Lung (tissue), 12 donors: ENCODE results near the gene MBP. TPM values are rescaled to one million over a fixed set of nuclear protein-coding genes. Genes with fewer than 3 reads are reported as not detected.
A peak's percentile ranks its signal among the peaks of the same experiment; 100 is the strongest.

ENCODE experiments used
- ATAC-seq: fragments of 200-7000 bp; cut with Tn5 transposase; one replicate; pipeline ENCODE4 v1.9.1; 2020; ENCODE audit warnings: moderate number of reproducible peaks; ENCODE audit not compliant: insufficient read depth, low FRiP score
- DNase-seq, 3 donors: peaks; one replicate each; pipeline ENCODE4 v3.0.0-alpha.2; 2013 to 2017
- H3K27ac ChIP-seq, 2 donors: one replicate each; pipeline ENCODE4 v1.5.1; 2013; ENCODE audit warnings: mild to moderate bottlenecking in 2 of 2, moderate library complexity in 2 of 2, control low read depth in 1 of 2, inconsistent platforms in 1 of 2, low read depth in 1 of 2, low read length in 1 of 2
- H3K27me3 ChIP-seq, 3 donors: one replicate each; pipeline ENCODE4 v1.5.1; 2013; ENCODE audit warnings: low read length in 2 of 3; ENCODE audit not compliant: control insufficient read depth in 3 of 3, insufficient read depth in 3 of 3
- H3K36me3 ChIP-seq, 4 donors: one replicate each; pipeline ENCODE4 v1.5.1; 2013; ENCODE audit warnings: low read length in 4 of 4, mild to moderate bottlenecking in 1 of 4, moderate library complexity in 1 of 4; ENCODE audit not compliant: control insufficient read depth in 4 of 4, insufficient read depth in 4 of 4
- H3K4me1 ChIP-seq, 5 donors: one replicate each; pipeline ENCODE4 v1.5.1; 2013; ENCODE audit warnings: low read length in 5 of 5, mild to moderate bottlenecking in 2 of 5, moderate library complexity in 1 of 5; ENCODE audit not compliant: control insufficient read depth in 5 of 5, insufficient read depth in 5 of 5
- H3K4me3 ChIP-seq: one replicate; pipeline ENCODE4 v1.5.1; 2013; ENCODE audit warnings: mild to moderate bottlenecking, control low read depth, moderate library complexity
- H3K9ac ChIP-seq, 2 donors: one replicate each; pipeline ENCODE4 v1.5.1; 2013; ENCODE audit warnings: low read length in 2 of 2, control low read depth in 1 of 2; ENCODE audit not compliant: insufficient read depth in 1 of 2
- H3K9me3 ChIP-seq, 4 donors: one replicate each; pipeline ENCODE4 v1.5.1; 2013; ENCODE audit warnings: low read length in 3 of 4, mild to moderate bottlenecking in 1 of 4, moderate library complexity in 1 of 4; ENCODE audit not compliant: control insufficient read depth in 4 of 4, insufficient read depth in 3 of 4
- WGBS, 2 donors: extraction: QIAGEN DNeasy Blood & Tissue Kit; methylation state at CpG; one replicate each; pipeline ENCODE4 v1.1.7; 2013; 5-methylcytosine and 5-hydroxymethylcytosine counted together
- polyA plus RNA-seq, 2 donors: library from polyadenylated mRNA; stranded (reverse); fragments of 200-250 nt; gene quantifications; one replicate each; pipeline ENCODE4 v1.2.1, GENCODE V29; 2013
- total RNA-seq, 2 donors: library from RNA; depleted of rRNA in 1 of 2; stranded (reverse); fragments of >200 nt in 1 of 2; gene quantifications; one replicate each; pipeline ENCODE4 v1.2.1, GENCODE V29; 2014 to 2021
- TF ChIP-seq, protein P1 (sequence below): IDR thresholded peaks from 2 replicates; pipeline ENCODE4 v1.5.1; 2012; ENCODE audit warnings: mild to moderate bottlenecking; ENCODE audit errors: control extremely low read depth, extremely low read depth
- donor health status: control.
- donor health status: control.
- donor health status: Bipolar disorder and iron deficiency.
- donor health status: healthy.
- donor health status: DM: yes; HTN: yes; CAD: no.

MBP gene
- total and polyA plus RNA-seq, 4 donors = 15.6 to 64.1 (median 30.9) TPM

DNA sequence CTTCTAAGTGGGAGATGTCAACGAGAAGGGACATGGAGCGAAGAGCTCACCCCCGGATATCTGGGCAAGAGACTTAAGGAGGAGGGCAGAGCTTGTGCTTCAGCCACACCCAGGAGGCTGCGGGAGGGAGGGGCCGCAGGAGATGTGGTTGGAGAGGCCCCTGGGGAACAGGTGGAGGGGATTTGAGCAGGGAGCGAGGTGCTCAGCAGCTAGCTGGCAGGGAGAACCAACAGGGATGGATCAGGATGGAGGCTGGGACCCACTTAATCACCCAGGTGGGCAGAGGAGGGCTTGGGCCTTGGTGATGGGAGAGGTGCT lies 78.3 kb downstream of the MBP start:
- Histone ChIP-seq H3K9me3 (no peaks in the 10 kb centered on the region), H3K27me3 (no peaks in the 10 kb centered on the region), H3K4me3 (no peak overlapping the region), H3K9ac (no peak overlapping the region), H3K27ac (peak overlapping the region in 1 of 2 donors; percentile 89), H3K36me3 (no peaks in the 10 kb centered on the region), H3K4me1 (peaks cover 0 to 37% (median 21%) of the 10 kb centered on the region in 5 donors)
- no peak for DNase-seq
- WGBS, 2 donors = 31 to 49% methylated on average over 6 of the region's 6 CpGs
- ATAC-seq = no peak
- TF ChIP-seq, protein P1, sequence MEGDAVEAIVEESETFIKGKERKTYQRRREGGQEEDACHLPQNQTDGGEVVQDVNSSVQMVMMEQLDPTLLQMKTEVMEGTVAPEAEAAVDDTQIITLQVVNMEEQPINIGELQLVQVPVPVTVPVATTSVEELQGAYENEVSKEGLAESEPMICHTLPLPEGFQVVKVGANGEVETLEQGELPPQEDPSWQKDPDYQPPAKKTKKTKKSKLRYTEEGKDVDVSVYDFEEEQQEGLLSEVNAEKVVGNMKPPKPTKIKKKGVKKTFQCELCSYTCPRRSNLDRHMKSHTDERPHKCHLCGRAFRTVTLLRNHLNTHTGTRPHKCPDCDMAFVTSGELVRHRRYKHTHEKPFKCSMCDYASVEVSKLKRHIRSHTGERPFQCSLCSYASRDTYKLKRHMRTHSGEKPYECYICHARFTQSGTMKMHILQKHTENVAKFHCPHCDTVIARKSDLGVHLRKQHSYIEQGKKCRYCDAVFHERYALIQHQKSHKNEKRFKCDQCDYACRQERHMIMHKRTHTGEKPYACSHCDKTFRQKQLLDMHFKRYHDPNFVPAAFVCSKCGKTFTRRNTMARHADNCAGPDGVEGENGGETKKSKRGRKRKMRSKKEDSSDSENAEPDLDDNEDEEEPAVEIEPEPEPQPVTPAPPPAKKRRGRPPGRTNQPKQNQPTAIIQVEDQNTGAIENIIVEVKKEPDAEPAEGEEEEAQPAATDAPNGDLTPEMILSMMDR = no peak

DNA sequence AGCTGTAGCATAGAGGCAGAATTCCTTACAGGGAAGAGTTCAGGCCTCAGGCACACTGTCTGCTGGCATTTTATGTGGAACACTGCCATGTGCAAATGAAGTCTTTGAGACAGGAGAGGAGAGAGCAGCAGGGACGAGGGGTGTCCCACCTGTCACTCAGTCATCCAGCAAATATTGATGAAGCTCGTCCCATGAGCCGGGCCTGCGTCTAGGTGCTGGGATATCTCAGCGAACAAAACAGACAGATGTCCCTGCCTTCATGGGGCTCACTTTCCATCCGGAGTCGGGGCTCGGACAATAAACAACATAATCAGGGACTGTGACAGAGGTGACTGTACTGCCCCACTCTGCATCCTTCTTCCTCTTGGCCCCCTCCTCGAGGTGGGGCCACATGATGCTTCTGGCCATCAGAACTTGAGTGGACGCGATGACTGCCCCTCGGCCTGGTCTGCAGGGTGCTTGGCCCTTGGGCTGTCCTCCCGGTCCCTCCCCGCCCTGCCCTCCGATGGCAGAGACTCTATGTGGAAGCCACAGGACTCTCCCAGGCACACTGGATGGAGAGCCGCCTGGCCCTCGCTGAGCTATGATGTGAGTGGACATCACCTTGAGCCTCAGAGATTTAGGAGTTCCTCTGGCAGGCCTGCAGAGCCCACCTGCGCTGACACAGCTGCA lies 78.8 kb downstream of the MBP start:
- WGBS, 2 donors = 86 to 89% methylated on average over 18 of the region's 18 CpGs
- no peaks in the 10 kb centered on the region for H3K9me3 ChIP-seq
- no peaks in the 10 kb centered on the region for H3K36me3 ChIP-seq
- TF ChIP-seq, protein P1 = no peak
- no peak for ATAC-seq
- H3K27ac ChIP-seq = peak overlapping the region in 1 of 2 donors; percentile 89
- no peak overlapping the region for H3K4me3 ChIP-seq
- H3K27me3 ChIP-seq = no peaks in the 10 kb centered on the region
- H3K4me1 ChIP-seq = peaks cover 0 to 35% (median 21%) of the 10 kb centered on the region in 5 donors
- no peak for DNase-seq
- H3K9ac ChIP-seq = no peak overlapping the region

DNA sequence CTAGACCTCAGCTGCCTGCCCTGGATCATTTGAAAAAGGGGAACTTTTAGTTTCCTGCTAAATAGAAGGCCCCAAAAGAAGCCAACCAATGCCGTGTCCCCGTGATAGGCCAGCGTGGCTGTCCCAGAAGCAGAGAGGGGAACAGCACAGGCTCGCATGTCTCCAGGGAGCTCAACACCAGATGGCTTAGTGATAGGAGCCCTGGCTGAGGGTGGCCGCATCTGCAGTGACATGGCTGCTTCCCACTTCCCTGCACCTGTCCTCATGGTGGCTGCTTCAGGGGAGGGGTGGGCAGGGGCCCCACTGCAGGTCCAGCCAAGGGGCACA lies 79.6 kb downstream of the MBP start:
- 50 to 72% methylated on average over 5 of the region's 5 CpGs for WGBS, 2 donors
- Histone ChIP-seq H3K27ac (peak overlapping the region in 1 of 2 donors; percentile 89), H3K27me3 (no peaks in the 10 kb centered on the region), H3K4me1 (peaks cover 0 to 32% (median 21%) of the 10 kb centered on the region in 5 donors), H3K4me3 (no peak overlapping the region), H3K9me3 (no peaks in the 10 kb centered on the region), H3K9ac (no peak overlapping the region), H3K36me3 (no peaks in the 10 kb centered on the region)
- ATAC-seq = no peak
- TF ChIP-seq, protein P1 = no peak
- DNase-seq = no peak

DNA sequence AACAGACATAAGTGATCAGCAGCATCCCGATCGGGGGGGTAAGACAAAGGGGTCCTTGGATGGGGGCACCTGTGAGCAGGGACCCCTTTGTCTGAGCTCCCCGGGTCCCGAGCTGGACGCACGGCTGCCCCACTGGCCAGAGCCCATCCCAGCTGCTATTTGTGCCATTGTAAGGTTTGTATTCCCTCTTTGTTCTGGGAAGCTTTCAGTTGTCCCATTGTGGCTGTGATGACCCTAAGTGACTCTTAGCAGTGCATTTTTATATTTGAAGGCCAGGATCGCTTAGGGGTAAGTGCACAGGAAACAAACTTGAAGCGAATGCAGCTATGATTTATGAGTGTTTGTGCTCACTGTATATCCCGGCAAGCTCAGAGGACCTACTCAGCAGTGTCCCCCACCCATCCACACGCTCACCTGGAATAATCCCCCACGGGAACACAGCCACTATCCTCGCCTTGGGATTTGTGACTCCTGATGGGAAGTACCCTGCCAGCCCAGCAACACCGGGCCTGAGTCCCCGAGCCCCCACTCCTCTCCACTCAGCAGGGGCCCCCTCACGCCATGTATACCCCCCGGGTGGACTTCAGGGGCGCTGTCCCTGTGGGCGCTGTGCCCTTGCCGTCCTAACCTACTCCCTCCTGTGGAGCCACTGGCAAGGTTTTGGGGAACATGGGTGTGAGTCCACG lies 80.1 kb downstream of the MBP start:
- ATAC-seq = no peak
- Histone ChIP-seq H3K4me3 (no peak overlapping the region), H3K36me3 (no peaks in the 10 kb centered on the region), H3K27ac (peak overlapping the region in 1 of 2 donors; percentile 65), H3K27me3 (no peaks in the 10 kb centered on the region), H3K9ac (no peak overlapping the region), H3K9me3 (no peaks in the 10 kb centered on the region), H3K4me1 (peaks cover 0 to 32% (median 21%) of the 10 kb centered on the region in 5 donors)
- 48 to 65% methylated on average over 20 of the region's 20 CpGs for WGBS, 2 donors
- TF ChIP-seq, protein P1 = no peak
- no peak for DNase-seq
